ENCODE results near the gene UBTD1. TPM values are rescaled to one million over a fixed set of nuclear protein-coding genes. Genes with fewer than 3 reads are reported as not detected.

The UBTD1 gene
- total and polyA plus RNA-seq, 7 donors, result 16.0 to 59.2 (median 39.2) TPM

- DNase-seq, result no peak
- Histone ChIP-seq H3K4me3 (no peak overlapping the region), H3K27ac (no peak overlapping the region)
These were observed 38.8 kb upstream of the UBTD1 start for GRCh38 chr10:97459933-97460332.

GRCh38 chr10:97462309-97462708, 36.4 kb upstream of the UBTD1 start:
- no peak for DNase-seq
- WGBS, 3 donors, result 93 to 98% (median 97%) methylated on average over 2 of the region's 2 CpGs
- Histone ChIP-seq H3K27ac (no peak overlapping the region), H3K36me3 (ENCODE audit: insufficient read depth in 1 of 2, low read depth in 1 of 2) (peaks cover 46 to 97% of the 10 kb centered on the region in 2 donors), H3K4me3 (no peak overlapping the region), H3K9me3 (no peaks in the 10 kb centered on the region), H3K4me1 (peaks cover 7% of the 10 kb centered on the region), H3K27me3 (ENCODE audit: insufficient read depth in 3 of 3, low read length in 2 of 3) (no peaks in the 10 kb centered on the region)
- ATAC-seq, result no peak
- TF ChIP-seq, protein P1, sequence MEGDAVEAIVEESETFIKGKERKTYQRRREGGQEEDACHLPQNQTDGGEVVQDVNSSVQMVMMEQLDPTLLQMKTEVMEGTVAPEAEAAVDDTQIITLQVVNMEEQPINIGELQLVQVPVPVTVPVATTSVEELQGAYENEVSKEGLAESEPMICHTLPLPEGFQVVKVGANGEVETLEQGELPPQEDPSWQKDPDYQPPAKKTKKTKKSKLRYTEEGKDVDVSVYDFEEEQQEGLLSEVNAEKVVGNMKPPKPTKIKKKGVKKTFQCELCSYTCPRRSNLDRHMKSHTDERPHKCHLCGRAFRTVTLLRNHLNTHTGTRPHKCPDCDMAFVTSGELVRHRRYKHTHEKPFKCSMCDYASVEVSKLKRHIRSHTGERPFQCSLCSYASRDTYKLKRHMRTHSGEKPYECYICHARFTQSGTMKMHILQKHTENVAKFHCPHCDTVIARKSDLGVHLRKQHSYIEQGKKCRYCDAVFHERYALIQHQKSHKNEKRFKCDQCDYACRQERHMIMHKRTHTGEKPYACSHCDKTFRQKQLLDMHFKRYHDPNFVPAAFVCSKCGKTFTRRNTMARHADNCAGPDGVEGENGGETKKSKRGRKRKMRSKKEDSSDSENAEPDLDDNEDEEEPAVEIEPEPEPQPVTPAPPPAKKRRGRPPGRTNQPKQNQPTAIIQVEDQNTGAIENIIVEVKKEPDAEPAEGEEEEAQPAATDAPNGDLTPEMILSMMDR (IDR thresholded peaks at IDR 0.05), result no peak
- intact Hi-C loops (cut with DNase I), result loop anchor here in 1 of 2 donors (2.0 kb wide), 1 partner anchor 150 kb away; no protein-coding TSS in a partner anchor

More at GRCh38 chr10:97459933-97460332, 38.8 kb upstream of the UBTD1 start:
- Histone ChIP-seq H3K27me3 (ENCODE audit: insufficient read depth in 3 of 3, low read length in 2 of 3) (no peaks in the 10 kb centered on the region), H3K4me1 (peaks cover 7% of the 10 kb centered on the region), H3K36me3 (ENCODE audit: insufficient read depth in 1 of 2, low read depth in 1 of 2) (peaks cover 36 to 97% of the 10 kb centered on the region in 2 donors), H3K9me3 (no peaks in the 10 kb centered on the region)
- 64 to 85% (median 68%) methylated on average over 7 of the region's 7 CpGs for WGBS, 3 donors
- TF ChIP-seq, protein P1 (IDR thresholded peaks at IDR 0.05), result no peak
- ATAC-seq, result no peak
- intact Hi-C loops (cut with DNase I), result no loop called here

GRCh38 chr10:97463363-97464132, 35.2 kb upstream of the UBTD1 start:
- WGBS, 3 donors, result 58 to 73% (median 63%) methylated on average over 4 of the region's 4 CpGs
- peak; percentile 81 to 87 (median 85) for ATAC-seq
- Histone ChIP-seq H3K4me1 (peaks cover 7% of the 10 kb centered on the region), H3K27me3 (ENCODE audit: insufficient read depth in 3 of 3, low read length in 2 of 3) (no peaks in the 10 kb centered on the region), H3K36me3 (ENCODE audit: insufficient read depth in 1 of 2, low read depth in 1 of 2) (peaks cover 52 to 97% of the 10 kb centered on the region in 2 donors), H3K9me3 (no peaks in the 10 kb centered on the region), H3K4me3 (no peak overlapping the region), H3K27ac (peak overlapping the region; percentile 64)
- intact Hi-C loops (cut with DNase I), result loop anchor here in 1 of 2 donors (1.0 to 2.0 kb wide), 2 partner anchors 90 to 149 kb away; no protein-coding TSS in a partner anchor
- no peak for DNase-seq
- TF ChIP-seq, protein P1 (IDR thresholded peaks at IDR 0.05), result peak; percentile 93

DNA sequence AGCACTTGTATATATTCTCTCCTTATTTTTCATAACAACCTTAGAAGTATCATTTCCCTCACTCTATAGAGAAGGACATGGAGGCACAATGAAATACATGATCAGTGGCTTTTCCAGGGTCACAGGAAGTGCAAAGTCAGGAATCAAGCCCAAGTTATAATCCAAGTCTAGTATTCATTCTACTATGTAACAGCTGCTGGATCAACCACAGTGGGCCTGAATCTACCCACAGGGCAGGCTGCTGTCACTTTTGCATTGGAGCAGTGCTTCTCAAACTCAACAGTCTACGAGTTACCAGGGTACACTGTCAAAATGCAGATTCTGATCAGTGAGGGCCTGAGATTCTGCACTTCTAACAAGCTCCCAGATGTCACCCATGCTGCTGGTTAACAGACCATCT, 34.5 kb upstream of the UBTD1 start:
- intact Hi-C loops (cut with DNase I), result no loop called here
- Histone ChIP-seq H3K27ac (peak overlapping the region; percentile 64), H3K4me1 (peaks cover 7% of the 10 kb centered on the region), H3K4me3 (no peak overlapping the region), H3K9me3 (no peaks in the 10 kb centered on the region), H3K27me3 (ENCODE audit: insufficient read depth in 3 of 3, low read length in 2 of 3) (no peaks in the 10 kb centered on the region), H3K36me3 (ENCODE audit: insufficient read depth in 1 of 2, low read depth in 1 of 2) (peaks cover 52 to 97% of the 10 kb centered on the region in 2 donors)
- DNase-seq (no peak), ATAC-seq (peak; percentile 2 to 31 (median 11))
- TF ChIP-seq, protein P1 (IDR thresholded peaks at IDR 0.05), result no peak
- WGBS, 3 donors, result 23 to 45% (median 37%) methylated on average over 1 of the region's 1 CpG

Measured in psoas muscle (tissue), 8 donors.